HG03558 (cell line): ENCODE data around the gene STAT3.
"Not testable (repeated sequence)": the region's sequence is repeated elsewhere in the genome, so short reads cannot be mapped to it uniquely, and the experiment has no call there.

ENCODE experiments used
- ATAC-seq: cut with Tn5 transposase; IDR thresholded peaks from one replicate; pipeline ENCODE4 v1.9.1; 2021; ENCODE audit warnings: moderate number of reproducible peaks; ENCODE audit not compliant: unreplicated experiment; ENCODE audit errors: extremely low read depth

STAT3 gene

DNA sequence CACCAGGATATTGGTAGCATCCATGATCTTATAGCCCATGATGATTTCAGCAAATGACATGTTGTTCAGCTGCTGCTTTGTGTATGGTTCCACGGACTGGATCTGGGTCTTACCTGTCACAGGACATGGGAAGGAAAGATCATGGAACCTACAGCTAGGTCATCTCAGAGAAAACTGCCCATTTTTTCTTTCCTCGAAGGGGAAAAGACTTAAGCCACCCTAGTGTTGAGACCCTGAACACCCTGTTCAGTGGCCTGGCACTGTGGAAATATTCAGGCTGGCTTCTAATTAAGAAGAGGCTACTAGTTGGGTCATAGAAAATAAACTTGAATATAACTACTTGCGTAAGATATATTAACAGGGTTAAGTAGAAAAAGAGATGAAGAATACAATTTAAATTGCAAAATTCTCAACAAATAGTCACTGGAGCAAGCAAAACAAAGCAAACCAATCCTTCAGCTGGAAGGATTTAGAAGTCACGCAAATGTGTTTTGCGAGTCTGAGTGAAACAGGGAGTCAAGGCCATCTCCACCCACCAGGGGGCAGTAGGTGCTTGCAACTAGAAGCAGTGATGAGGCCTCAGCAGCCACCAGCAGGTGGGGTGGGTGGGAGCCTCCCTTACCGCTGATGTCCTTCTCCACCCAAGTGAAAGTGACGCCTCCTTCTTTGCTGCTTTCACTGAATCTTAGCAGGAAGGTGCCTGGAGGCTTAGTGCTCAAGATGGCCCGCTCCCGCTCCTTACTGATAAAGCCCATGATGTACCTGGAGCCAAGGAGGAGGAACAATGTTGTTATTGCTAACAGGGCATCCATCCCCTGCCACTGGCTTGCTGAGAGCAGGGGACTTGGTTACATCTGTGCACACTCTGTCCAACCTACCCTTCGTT, 65.6 kb downstream of the STAT3 start:
- ATAC-seq, result no peak

DNA sequence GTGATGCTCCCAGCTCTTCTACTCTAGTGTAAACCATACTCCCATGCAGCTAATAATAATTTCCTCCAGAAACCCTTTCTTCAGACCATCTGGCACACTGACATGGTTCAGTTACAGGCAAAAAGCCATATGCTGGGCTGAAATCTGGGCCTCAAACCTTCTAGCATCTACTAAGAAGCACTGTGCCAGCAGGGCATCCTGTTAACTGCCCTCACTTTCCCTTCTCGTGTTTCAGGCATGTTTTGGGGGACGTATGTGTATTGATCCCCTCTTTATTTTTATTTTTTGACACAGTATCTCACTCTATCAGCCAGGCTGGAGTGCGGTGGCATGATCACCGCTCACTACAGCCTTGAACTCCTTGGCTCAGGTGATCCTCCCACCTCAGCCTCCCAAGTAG, 66.7 kb downstream of the STAT3 start:
- ATAC-seq, result no peak

DNA sequence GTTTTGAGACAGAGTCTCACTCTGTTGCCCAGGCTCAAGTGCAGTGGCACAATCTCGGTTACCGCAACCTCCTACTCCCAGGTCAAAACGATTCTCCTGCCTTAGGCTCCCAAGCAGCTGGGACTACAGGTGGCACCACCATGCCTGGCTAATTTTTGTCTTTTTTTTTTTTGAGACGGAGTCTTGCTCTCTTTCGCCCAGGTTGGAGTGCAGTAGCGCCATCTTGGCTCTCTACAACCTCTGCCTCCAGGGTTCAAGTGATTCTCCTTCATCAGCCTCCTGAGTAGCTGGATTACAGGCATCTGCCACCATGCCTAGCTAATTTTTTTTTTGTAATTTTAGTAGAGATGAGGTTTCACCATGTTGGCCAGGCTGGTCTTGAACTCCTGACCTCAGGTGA, 70.3 kb downstream of the STAT3 start:
- not testable (repeated sequence) for ATAC-seq

GRCh38 chr17:42317266-42317845, 70.9 kb downstream of the STAT3 start:
- no peak for ATAC-seq

- ATAC-seq, result no peak
Measured at GRCh38 chr17:42316755-42317154, 71.5 kb downstream of the STAT3 start.

DNA sequence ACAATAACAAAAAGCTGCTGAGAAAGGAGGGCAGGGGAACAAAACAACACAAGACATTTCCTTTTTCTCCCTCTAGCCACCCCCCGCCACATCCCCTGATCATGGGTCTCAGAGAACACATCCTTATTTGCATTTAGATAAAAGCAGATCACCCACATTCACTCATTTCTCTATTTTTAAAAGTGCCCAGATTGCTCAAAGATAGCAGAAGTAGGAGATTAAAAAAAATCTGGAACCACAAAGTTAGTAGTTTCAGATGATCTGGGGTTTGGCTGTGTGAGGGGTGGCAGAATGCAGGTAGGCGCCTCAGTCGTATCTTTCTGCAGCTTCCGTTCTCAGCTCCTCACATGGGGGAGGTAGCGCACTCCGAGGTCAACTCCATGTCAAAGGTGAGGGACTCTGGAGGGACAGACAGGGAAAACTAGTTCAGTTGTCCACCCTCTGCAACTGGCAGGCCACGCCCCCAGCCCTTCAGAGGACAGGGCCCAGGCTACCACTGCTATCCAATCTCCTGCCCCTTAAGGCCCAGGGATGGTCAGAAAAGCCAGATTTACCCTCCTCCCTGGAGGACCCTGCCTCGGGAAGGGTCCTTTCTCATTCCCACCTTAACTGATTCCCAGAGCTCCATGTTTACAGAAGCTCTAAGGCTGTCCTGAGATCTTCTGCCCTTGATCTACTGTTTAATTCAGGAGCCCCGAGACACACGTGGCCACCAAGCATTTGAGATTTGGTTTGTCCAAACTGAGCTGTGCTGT, 72.7 kb downstream of the STAT3 start:
- ATAC-seq, result no peak

DNA sequence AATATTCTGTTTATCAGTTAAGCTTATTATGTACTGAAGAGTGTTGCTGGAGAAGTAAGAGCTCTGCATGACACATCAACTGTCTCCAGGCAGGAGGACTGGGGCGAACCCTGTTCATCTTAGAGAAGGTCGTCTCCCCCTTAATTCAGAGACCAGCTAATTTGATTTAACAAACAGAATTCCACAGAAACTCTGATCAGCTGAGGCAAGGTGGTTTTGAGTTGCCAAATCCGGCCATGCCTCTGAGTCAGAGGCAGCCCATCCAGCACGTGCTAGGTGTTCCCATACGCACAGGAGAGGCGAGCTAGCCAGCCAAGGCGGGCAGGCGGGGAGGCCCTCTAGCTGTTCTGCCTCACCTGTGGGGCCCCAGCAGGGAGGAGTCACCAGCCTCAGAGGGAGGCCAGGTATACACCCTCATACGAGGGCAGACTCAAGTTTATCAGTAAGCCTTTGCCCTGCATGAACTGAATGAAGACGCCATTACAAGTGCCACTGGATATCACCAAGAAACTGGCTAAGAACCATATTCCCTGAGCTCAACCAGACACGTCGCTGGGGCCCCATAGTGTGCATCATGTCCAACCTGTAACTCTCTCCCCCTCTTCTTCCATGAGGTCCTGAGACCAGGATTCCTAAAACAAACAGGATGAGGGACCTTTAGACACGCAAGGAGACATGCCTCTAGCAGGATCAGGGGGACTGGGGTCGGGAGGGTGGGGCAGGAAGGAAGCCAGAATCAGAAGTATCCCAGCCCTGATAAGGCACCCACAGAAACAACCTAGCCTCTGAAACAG, 74.3 kb downstream of the STAT3 start:
- ATAC-seq, result no peak

DNA sequence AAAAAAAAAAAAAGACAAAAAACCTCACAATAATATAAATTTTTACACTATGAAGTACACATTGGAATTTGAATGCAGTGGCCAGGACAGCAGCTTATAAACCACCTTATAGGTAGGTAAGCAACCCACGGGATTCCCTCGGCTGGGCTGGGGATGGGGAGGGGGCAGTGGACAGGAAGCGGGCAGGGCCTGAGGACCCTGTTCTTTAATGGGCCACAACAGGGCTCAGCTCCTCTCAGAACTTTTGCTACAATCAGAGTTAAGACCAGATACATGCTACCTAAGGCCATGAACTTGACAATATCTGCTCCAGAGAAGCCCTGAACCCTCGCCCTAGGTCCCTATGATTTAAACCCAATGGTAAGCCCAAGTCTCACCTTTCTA, 74.9 kb downstream of the STAT3 start:
- no peak for ATAC-seq

- ATAC-seq, result no peak
Measured at GRCh38 chr17:42312285-42313130, 75.7 kb downstream of the STAT3 start.

GRCh38 chr17:42312035-42312284, 76.3 kb downstream of the STAT3 start:
- no peak for ATAC-seq

GRCh38 chr17:42311240-42312034, 76.8 kb downstream of the STAT3 start:
- ATAC-seq, result no peak

GRCh38 chr17:42310787-42311215, 77.4 kb downstream of the STAT3 start:
- no peak for ATAC-seq

GRCh38 chr17:42309986-42310786, 78.1 kb downstream of the STAT3 start:
- ATAC-seq, result no peak

- ATAC-seq, result no peak
Measured at GRCh38 chr17:42309142-42309541, 79.1 kb downstream of the STAT3 start.

DNA sequence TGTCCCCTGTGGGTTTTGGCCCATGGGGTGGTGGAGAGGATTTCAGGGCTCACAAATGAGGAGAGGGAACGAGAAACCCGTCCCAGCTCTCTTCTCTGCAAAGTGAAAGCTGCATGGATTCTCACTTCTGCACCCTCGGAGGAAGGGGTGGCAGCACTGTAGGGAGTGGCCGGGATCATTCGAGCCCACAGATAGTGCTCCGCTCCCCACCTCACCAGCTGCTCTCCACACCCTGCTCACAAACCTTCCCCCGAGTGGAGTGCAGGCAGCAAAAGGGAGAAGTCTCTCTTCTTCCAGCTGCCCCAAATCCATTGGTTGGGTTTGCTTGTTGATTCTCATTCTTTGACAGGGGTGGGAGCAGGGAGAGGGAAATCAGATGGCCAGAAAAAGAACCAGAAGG, 79.8 kb downstream of the STAT3 start:
- no peak for ATAC-seq

DNA sequence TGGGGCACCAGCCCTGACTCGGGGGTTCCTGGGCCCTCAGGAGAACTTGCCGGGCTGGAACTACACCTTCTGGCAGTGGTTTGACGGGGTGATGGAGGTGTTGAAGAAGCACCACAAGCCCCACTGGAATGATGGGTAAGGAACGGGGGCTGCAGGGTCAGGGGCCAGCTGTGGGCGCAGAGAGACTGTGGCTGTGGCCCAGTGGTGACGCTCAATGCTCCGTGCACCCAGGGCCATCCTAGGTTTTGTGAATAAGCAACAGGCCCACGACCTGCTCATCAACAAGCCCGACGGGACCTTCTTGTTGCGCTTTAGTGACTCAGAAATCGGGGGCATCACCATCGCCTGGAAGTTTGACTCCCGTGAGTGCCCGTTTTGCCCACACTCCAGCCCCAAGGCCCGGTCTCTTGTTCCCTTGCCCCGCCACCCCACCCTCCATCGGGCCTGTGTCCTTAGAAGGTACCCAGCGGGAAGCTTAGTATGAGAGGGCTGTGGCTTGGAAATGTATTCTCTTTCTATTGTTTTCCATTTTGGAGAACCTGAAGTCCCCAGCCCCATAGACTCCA, 80.8 kb downstream of the STAT3 start:
- no peak for ATAC-seq

GRCh38 chr17:42306385-42306667, 81.9 kb downstream of the STAT3 start:
- ATAC-seq, result no peak
